NCI-H187 treated with DMSO at 0.1 percent for 48 hours (cell line): Measurements from ENCODE around the gene CD9.
"Not testable (repeated sequence)": the region's sequence is repeated elsewhere in the genome, so short reads cannot be mapped to it uniquely, and the experiment has no call there.

ENCODE experiments used
- DNase-seq: peaks from one replicate; lab custom pipeline; 2025; lab: John Stamatoyannopoulos, UW

The CD9 gene, protein sequence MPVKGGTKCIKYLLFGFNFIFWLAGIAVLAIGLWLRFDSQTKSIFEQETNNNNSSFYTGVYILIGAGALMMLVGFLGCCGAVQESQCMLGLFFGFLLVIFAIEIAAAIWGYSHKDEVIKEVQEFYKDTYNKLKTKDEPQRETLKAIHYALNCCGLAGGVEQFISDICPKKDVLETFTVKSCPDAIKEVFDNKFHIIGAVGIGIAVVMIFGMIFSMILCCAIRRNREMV

DNA sequence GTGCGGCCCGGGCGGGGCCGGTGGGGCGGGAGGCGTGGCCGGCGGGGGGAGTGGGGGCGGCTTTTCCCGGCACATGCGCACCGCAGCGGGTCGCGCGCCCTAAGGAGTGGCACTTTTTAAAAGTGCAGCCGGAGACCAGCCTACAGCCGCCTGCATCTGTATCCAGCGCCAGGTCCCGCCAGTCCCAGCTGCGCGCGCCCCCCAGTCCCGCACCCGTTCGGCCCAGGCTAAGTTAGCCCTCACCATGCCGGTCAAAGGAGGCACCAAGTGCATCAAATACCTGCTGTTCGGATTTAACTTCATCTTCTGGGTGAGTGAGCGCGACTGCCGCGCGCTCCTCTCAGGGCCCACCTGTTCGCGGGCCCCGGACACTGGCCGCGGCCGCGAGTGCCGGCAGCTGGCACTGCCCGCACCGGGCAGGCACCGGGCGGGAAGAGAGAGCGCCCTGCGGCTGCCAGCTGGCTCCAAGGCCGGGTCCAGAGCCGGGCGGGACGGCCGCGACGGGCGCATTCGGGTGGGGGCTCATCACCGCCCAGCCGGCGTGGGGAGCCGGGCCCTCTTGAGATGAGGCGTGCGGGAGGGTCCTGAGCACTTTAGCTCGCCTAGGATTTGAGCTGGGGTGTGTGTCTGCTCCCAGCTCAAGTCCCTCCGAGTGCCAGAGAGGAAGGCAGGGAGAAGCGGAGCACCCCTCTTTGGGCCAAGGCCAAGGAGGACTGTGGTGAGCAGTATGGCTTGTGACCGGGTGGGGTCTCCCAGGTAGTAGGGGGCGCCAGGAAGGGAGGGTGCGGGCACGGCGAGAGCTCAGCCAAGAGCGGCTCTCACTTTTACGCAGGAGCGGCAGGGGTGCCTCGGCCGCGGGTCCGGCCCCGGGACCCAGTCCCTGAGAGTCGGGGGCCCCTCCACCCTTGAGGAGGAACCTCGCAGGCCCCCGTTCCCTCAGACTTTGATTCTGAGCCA, at the start of gene CD9:
CD9 (plus strand) TSS at position 145 of the 957 bp plus-strand sequence; CDS start at position 245, 100 bp downstream.
- DNase-seq: no peak

- DNase-seq: no peak
Measured at GRCh38 chr12:6154730-6155459, 45.3 kb upstream of the CD9 start.

DNA sequence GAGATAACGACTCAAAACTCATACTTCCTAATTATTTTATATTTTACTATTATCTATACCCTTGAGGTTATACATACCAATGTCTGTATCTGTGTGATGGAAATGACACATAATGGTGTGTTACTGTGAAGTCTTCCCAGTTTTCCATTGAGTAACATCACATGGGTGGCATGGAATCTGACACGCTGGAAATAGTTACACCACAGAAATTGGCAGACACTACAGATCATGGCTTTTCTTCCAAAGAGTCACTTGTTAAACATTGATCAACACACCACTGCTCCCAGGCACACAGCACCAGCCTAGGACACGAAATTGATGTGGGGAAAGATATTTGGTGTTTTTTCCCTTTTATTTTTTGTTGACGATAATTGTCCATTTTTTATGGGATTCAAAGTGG, 42.7 kb upstream of the CD9 start:
- DNase-seq: no peak

- no peak for DNase-seq
Measured at GRCh38 chr12:6158255-6158654, 41.9 kb upstream of the CD9 start.

- no peak for DNase-seq
Measured at GRCh38 chr12:6158749-6159148, 41.5 kb upstream of the CD9 start.

GRCh38 chr12:6159166-6160011, 40.8 kb upstream of the CD9 start:
- DNase-seq: not testable (repeated sequence)

GRCh38 chr12:6160049-6160649, 40.1 kb upstream of the CD9 start:
- DNase-seq: not testable (repeated sequence)

- DNase-seq: no peak
Measured at GRCh38 chr12:6161124-6161882, 38.9 kb upstream of the CD9 start.

GRCh38 chr12:6163416-6164060, 36.7 kb upstream of the CD9 start:
- DNase-seq: no peak

DNA sequence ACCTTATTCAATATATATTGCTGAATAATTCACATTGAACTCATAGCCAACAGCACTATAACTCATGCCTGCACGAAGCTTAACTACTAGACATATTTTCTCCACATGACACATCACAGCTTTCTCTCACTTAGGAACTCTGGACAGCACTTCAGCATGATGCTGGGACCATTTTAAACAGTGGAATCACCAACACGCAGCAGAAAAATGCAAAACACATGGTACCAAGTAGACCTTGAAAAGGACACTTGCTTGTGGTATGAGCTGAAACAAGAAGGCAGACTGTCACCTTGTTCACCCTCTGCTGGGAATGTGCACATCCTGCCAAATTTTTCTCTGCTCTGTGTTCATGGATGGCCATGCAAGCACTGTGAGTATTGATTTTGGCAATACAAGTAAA, 34.8 kb upstream of the CD9 start:
- no peak for DNase-seq

GRCh38 chr12:6166808-6167207, 33.4 kb upstream of the CD9 start:
- DNase-seq: no peak

DNA sequence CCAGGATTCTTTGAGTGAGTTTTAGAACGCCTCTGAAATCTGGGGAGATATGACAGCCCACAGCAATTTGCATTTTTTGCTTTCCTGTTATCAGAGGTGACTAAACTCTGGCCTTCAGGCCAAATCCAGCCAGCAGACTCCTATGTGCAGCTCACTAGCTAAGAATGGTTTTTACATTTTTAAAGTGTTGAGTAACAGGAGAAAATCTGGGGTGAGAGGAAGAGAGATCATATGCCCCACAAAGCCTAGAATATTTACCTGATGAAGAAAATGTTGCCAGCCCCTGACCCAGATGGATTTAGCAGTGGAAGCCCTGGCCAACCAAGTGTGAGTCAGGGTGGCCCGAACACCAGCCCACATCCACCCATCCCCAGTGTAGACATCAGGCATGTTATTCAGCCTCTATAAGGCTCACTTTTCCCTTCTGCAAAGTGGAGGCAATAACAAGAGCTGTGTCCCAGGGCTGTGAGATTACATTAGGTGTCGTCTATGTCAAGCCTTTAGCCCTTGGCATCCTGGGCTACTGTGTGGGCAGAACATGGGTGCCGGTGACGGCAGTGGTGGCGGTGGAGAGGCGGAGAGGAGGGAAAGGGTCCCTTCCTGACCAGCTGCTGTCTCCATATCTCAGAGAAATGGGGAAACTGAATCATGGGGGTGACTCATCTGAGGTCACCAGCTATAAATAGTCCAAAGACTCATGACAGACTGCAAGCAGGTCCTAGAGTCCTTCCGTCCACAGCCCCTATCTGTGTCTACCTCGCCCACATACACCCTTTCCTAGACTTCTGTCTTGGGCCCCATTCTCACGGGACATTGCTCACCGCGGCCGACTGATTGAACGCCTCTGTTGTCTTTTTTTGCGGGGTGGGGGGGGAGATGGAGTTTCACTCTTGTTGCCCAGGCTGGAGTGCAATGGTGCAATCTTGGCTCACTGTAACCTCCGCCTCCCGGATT, 32.6 kb upstream of the CD9 start:
- DNase-seq: no peak

DNA sequence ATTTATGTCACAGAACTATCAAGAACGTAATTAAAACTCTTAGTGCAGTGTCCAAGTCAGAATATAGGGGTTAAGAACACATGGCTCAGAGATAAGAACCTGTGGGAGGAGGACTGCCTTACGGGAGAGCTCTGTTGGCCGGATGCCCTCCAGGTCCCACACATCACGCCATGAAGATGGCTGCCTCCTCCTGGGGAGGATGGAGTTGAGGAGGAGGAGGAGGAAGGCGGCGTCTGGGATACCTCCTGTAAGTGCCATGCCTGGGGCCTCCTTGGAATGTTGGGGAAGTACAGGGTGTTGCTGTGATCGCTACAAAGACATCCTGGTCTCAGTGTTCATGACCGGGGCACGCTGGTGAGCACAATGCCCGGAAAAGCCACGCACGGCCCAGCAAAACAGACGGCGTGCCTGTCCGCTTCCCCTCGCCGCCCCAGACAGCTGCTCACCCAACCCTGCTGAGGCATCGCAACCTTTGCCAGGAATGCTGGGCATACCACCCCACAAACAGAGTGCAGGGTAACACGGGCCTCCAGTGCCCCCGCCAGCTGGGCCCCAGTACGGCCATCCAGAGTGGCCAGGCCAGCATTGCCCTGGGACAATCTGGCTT, 28.7 kb upstream of the CD9 start:
- DNase-seq: no peak

DNA sequence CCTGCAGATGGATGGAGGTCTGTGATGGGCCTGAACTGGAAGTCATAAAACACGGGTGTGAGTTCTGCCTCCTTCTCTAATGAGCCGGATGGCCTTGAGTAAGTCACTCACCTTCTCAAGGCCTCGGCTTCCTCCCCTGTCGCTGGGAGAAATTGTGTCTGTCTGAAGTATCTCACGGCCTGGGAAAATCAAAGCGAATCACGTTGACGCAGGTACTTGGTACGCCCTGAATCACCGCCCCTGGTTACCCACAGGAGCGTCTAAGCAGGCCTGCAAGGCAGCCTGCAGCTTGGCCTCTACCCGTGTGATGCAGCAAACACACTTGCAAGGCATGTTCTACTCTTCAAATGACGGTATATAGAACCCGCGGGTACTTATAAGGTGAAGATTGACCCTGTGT, 28.1 kb upstream of the CD9 start:
- DNase-seq: no peak

- no peak for DNase-seq
Measured at GRCh38 chr12:6172862-6173261, 27.3 kb upstream of the CD9 start.

DNA sequence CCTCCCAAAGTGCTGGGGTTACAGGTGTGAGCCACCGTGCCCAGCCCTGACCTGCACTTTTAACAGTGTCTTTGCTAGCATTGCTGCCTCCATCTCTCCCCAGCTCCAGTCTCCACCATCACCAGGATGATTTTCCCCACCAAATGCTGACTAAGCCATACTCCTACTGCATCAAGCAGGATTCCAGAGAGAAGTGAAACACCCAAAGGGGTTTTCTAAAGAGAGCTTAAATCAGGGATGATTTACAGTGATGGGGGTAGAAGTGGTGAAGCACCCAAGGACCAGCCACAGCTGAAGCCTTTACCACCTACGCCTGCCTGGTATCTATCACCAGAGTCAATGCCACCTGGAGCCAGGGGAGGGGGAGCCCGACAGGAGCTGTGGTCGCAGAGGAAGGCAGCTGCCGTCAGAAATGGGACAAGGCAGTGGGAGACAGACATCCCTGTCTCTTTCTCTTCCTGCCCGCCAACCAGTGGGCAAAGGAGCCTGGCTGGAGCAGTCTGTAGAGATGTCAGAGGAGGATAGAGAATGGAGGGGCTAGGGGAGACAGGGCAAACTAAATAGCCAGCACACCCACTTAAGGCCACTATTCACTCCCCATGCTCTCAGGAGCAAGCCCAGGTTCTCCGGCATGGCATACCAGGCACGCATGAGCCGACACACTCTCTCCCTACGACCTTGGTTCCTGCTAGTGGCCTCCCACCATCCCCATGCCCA, 22.4 kb upstream of the CD9 start:
- DNase-seq: no peak

DNA sequence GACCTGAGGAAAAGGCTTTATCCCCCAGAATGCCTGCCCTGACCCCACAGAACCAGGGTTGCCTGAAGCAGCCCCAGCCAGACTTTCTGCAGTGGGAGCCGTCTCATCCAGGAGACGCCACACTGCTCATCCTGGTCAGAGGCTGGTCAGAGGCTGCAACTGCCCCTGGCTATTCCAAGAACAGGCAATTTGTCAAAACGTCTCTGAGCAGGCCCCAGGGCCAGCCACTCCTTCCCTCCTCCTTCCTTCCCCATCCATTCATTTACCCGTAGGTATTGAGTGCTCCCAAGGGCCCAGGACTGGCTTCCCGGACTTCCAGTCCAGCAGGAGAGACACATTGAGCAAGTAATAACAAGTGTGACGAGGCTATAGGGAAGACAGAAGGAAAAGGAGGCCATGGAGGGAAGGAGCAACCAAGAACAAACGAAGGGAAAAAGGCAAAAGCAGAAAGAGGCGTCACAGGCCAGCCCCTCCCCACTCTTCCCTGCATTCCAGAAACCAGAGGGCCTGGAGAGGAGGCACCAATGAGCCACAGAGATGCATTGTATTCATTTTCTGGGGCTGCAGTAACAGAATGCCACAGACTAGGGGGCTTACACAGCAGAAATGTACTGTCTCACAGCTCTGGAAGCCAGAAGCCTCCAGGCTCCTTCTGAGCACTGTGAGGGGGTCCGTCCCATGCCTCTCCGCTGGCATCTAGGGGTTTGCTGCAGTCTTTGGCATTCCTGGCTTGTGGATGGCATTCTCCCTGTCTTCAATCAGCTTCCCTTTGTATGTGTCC, 21.0 kb upstream of the CD9 start:
- DNase-seq: no peak
